Central memory CD4-positive, alpha-beta T cell (primary cell): Measurements from ENCODE around the gene MAP4.
"Not testable (repeated sequence)": the region's sequence is repeated elsewhere in the genome, so short reads cannot be mapped to it uniquely, and the experiment has no call there.

Experiments
- DNase-seq: peaks from one replicate; pipeline ENCODE4 v3.0.0; 2022

The MAP4 gene

DNA sequence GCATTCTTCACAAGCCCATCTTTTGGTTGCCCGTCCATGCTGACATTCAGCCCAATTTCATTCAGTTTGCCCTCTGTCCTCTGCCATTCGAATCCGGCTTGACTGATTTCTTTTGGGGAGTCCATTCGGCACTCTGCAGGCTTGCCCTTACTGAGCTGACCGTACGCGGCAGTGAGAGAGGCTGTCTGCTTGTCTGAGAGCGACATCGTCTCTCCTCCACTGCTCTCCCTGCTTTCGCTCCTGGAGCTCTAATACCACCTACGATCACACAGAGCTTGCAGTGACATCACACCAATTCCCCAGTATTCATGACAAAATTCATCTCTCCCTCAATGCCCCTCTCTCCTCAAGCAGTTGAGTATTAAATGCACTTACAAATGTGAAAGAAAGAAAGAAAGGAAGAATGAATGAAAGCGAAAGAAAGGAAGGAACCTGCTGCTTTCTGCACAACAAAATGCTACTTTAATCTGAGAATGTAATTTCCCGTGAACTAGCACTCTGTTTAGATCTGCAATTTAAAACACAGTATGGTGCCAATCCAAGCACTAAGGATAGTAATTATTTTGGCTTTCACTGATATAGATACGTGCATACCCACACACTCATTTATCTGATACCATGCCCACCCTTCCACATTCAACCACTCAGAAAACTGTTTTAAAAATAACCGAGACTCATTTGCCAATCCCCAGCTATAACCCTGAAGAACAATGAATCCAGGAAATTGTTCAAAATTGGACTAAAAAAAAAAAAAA lies 123.8 kb downstream of the MAP4 start:
- DNase-seq, result no peak

DNA sequence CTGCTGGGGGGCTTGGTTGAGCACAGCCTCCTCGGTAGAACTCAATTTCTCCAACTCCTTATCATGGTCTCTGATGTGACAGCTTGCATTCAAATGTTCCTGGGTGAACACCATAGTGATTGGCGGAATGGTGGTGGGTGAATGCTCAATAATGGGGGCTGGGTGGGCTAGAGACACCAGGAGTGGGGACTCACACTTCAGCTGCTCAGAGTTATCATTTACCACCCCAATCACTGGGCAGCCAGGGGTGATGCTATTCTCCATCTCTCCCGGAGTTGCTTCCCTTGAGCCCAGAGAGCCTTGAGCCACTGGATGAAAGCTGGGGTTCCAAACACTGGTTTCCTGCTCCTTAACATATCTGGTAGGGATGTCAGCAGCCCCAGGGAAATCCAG lies 124.6 kb downstream of the MAP4 start:
- no peak for DNase-seq

DNA sequence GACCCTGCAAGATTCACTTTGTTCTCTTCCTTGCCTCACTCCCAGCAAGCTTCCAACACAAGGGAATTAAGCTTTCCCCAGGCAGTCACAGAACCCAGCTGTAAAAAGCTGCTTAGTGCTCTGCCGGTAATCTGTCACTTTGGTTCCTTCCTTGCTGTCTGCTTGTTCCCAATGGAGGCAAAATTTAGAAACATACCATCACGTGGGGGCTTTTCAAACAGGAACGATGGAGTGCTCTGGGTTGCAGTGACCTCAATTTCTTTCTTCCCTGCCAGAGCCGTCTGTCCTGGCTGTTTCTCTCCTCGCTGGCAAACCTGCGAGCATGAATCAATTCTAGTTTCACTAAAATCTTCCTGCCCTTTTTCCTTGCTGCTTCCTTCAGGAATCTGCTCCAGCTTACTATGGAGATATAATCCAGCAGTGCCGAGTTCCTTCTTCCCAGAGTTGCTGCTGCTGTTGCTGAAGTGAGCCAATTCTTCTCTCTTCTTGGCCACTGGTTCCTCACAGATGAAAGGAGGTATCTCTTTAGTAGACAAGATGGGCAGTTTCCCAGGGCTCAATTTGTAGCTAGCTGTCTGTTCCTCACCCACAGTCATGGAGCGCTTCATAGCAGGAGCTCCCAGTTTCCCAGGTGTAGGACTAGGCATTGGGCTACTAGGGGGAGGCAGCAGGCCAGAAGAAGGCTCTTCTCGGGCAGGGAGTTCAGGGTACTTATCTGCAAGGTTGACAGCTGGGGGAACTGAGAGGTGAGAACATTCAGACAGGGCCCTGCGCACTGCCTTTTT lies 125.2 kb downstream of the MAP4 start:
- no peak for DNase-seq

DNA sequence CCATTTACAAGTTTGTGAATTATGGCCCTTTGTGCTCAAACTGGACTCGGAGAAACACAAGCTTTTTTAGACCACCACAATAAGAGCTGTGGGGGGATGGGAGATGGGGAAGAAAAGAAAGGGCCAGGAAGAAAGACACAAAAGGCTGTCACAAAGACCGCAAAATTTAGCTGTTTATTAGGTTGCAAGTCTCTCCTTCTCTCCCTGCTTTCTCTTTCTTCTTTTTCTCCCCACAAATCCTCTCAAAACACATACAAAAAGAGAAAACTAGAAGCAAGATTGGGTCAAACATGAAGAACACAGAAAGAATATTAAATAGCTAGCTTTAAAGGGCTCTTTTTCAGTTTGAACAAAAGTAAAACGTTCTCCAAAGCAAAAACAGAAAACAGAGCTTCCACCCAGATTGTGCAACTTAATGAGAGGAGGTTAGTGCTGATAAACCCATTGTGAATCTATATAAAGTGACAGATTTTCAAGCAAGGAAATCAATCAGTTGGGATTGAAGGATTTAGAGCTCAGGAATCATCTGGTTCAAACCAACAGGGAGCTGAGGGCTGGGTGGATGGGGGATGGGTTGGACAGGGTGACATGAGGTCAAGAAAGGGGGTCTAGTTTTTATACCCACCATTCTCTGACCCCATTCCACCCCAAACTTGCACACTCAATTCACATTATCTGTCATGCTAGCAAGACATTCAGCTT lies 125.9 kb downstream of the MAP4 start:
- no peak for DNase-seq

DNA sequence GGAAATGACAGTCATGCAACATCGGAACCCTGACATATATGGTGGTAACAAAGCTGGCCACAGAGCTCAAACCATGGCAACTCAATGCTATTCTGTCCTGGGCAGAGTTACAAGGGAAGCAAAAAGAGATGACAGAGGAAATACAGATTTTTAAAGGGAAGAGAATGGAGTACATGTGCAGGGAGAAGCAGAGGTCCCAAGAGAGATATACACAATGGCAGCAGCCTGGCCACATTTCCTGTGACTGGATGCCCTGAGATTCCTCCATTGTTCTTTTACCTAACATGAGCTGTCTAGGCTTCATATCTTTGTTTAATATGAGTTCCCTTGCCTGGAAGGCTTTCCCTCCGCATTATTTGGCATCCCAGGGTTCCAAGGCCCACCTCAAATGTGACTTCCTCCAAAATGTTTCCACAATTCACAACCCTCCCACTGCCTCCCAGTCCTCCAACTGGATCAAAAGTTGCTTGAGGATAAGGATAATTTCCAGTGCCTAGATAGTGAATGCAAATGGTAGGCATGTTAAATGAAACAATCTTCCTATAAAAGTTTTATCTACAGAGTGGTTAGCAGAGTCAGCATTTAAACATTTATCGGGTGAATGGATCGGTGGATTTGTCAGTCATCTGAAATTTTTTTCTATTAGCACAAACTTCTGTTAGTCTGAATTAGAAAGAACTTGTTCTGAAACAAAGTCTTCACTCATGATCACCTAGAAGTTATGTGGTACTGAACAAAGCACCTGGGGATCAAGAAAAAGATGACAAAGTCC lies 127.0 kb downstream of the MAP4 start:
- no peak for DNase-seq

DNA sequence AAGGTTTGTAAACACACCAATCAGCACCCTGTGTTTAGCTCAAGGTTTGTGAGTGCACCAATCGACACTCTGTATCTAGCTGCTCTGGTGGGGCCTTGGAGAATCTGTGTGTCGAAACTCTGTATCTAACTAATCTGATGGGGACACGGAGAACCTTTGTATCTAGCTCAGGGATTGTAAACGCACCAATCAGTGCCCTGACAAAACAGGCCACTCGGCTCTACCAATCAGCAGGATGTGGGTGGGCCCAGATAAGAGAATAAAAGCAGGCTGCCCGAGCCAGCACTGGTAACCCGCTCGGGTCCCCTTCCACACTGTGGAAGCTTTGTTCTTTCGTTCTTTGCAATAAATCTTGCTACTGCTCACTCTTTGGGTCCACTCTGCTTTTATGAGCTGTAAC lies 128.2 kb downstream of the MAP4 start:
- DNase-seq, result not testable (repeated sequence)

DNA sequence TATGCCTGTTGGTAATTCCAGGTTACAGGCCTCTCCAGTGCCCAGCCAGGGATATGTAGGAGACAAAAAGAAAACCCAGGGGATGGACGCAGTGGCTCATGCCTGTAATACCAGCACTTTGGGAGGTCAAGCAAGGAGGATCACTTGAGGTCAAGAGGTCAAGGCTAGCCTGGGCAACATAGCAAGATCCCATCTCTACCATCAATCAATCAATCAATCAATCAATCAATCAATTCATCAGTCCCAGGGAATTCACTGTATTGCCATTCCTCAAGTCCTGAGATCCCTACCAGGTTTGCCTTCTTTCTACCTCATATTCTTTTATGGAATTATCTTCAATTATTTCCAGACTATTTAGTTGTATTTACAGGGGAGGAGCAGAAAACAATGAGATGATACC lies 131.0 kb downstream of the MAP4 start:
- DNase-seq, result no peak

DNA sequence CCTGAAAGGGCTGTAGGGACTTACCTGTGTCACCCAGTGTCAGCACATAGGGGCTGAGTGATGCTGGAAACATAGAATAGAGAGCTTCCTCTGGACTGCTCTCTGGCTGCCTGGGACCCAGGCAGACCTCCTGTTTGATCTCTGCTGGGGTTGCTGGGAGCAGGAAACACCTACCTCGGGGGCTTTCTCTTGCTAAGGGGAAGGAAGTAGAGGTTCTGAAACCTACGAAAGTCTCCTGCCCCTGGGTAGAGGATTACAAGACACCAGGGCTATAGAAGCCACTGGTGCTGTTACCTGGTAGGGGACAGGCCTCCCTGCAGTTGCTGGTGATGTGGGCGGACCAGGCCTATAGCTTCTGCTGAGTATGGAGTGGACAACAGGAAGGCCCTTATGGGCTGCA lies 131.6 kb downstream of the MAP4 start:
- no peak for DNase-seq

DNA sequence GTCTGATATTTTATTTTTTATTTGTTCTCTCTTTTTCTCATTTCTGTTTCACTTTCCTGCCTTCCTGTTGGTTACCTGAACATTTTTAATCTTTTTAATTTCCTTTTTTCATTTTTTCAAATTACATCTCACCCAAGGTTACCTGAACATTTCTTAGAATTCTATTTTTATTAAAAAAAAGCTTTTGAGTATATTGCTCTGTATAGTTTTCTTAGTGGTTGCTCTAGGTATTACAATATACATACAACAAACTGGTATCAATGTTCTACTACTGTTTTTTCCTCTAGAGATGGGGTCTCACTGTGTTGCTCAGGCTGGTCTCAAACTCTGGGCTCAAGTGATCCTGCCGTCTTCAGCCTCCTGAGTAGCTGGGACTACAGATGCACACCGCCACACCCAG lies 133.9 kb downstream of the MAP4 start:
- no peak for DNase-seq

DNA sequence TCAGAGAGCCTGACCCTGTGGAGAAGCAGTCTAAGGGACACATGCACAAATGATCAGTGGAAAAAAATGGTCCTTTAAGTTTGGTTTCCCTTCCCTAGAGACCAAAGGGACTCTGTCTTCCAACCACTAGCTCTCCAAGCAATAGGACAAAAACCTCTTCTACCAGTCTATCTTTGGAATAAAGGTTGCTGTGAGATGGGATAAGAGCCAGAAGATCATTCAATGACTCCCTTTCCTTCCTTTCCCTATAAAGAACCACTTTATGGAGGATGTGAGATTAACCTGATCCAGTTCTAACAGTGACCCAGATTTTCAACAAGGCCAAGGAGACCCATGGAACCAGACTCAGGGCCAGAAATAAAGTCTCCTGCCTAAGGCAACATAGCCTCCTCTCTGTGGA lies 138.5 kb downstream of the MAP4 start:
- no peak for DNase-seq

DNA sequence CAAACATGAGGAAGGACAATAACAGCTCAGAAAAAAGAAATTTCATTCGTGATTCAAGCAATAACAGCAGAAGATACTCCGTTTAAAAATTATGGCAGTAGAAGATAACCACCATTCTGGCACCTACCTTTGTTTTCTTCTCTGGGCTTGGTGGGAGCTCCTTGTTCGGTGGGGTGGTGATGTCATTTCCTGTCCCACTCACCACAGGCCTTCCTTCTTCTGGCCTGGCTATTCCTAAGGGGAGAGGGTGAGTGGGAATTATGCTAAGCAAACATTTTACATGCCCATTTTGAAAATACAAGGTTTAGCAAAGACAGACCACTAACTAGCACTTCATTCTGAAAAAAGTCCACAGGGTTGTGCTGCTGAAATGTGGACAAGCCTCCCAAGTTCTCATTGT lies 138.9 kb downstream of the MAP4 start:
- no peak for DNase-seq

DNA sequence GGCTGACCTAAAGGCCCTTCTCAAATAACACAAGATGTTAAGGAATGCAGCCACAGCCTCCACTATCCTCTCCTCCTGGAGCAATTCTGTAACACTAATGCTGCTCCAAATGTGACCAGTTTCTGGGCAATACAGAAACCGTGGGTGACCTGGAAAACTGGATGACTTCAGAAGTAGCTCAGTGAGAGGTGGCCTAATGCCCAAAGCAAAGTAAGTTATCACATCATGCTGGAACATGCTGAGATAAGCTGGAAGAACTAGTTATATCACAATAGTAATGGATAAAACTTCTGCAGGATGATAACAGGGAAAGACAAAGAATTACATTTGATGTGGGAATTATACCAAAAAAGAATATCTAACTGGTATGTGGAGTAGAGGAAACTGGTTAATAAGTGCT lies 141.3 kb downstream of the MAP4 start:
- DNase-seq, result no peak

DNA sequence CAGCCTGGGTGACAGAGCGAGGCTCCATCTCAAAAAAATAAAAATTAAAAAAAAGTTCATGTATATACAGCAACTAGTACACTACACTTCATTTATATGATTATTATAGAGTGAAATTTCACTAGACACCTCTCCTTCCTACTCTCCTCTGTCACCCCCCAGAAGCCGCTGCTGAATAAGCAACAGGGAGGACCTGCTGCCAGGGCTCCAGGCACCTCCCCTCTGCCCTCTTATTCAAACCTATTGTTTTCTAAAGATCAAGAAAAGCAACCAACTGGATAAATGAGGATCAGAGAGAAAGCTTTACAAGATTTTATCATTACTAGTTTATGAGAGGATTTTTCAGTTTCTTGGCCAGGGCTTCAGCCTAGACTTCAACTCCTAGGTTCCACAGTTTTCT lies 141.8 kb downstream of the MAP4 start:
- DNase-seq, result no peak

DNA sequence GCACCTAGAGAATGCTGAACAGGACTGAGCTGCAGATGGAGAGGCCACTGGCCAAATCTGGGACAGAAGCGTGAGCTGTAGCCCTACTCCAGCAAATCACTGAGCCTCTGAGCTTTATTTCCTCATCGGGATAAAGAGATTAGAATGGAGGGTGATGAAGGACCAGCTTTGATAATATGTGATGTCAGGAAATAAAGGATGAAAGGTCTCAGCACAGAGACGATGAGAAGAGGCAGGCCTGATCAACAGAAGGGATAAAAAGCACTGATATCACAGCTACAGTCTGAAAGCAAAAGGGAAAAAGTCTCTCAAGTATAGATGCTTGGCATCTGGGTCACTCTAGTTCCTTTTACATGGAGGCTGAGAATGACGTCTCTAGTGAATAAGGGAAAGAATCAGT lies 143.3 kb downstream of the MAP4 start:
- no peak for DNase-seq

DNA sequence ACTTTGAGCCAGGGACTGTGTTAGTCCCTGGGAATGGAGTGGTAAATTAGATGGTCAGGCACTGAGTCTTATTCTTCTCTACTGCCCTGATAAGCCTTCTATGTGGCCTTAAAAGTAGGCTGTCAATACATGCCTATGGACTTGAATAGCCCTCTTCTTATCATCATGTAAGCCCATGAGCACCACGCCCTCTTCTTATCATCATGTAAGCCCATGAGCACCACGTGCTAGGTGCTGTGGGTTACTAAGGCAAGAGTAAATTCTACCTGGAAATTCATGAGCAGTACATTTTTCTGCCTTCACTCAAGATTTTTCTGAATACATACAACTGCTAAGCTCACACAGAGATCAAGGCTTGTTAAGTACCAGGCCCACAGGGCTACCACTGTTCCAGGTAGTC lies 144.8 kb downstream of the MAP4 start:
- DNase-seq, result no peak

DNA sequence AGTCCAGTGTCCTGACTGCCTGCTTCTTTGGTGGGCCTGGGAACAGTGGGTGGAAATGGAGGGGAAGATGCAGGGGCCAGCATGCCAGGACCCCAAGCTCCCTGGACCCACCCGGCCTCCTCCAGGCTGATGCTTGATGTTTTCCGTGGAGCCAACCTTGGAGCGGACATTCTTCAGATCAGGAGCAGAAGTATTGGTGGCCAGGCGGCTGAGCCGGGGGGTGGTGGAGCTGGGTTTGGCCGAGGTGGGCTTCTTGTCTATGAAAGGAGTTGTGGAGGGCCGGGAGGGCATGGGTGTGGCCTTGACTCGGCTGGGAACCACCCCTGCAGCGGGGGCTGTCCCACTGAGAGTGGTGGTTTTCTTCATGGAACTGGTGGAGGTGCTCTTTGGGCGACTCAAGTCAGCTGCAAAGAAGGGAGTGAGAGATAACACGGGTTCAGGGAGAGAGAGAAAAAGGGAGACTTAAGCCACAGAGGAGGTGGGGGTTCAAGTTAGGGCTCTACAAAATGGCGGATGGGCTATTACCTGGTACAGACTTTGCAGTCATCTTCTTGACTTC lies 145.4 kb downstream of the MAP4 start:
- DNase-seq, result no peak

DNA sequence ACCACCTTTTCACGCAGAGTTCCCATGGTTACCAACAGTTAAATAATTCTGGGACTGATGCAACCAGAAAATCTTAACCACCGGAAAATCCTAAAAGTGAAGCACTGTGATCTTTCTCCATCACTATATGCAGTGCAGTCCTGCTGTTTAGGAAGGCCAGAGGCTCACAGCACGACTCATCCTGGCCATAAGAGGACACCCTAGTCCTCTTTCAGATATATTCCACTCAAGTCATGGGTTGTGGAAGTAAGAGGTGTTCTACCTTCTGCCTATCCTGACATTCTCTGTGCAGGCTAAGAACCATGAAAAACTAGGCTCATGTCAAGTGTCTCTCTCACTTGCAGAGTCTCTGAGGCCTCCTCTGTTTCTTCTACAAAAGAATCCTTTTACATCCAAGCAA lies 146.1 kb downstream of the MAP4 start:
- no peak for DNase-seq

DNA sequence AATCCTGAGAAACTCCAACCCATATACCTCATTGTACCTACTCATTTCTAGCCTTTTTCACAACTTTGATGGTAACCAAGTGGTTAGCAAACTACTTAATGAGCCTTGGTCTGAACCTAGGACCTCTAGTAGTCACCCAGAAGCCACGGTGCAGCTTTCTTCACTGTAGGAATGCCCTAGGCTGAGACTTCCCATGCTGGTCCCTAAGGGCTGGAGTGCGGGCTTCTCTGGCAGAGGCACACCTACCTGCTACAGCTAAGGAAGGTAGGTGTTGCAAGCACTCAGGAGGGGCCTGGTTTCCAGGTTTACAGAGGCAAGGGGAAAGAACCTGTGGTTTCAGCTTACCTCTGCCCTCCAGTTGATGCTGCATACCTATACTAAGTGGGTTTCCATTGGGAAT lies 147.9 kb downstream of the MAP4 start:
- no peak for DNase-seq

DNA sequence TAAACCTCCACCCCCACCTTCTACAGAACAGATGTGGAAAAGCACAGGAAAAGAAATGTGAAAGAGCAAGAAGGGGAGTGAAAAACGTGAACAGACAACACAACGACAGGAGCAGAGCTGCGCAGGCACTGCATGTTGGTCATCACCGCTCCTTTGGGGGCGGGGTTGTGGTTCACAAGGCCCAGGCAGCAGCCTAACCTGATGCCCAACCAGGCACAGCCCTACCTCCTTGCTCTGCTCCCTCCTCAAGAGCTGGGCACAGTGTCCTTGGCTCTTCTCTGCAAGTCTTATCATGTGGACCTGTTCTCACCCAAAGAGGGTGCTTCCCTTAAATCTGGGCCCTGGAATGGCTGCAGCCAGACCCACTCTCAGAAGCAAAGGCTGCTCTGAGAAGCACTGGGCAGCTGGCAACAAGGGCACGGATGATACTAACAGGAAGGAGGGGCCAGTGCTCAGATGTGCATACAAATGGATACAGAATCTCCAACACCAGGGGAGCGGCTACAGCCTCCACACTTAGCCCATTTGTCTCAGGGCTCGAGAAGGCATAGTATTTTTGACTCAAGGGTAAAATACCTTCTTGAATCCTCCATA lies 148.7 kb downstream of the MAP4 start:
- DNase-seq, result no peak

DNA sequence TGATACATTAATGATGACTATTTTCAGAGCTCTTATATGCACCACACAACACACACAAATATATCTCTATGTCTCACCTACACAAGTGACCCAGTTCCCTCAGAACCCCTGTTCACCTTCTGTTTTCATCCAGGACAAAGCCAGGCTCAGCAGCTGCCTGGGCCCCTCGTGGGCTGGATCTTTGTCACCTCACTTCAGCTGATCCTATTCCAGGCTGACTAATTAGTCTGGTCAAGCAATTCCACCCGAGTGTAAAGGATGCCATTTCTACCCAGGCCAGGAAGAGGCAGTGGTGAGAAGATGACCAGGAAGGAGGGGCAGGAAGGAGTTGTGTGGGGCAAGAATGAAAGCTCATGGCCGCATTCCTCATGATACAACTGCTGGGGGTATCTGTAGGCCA lies 151.0 kb downstream of the MAP4 start:
- DNase-seq, result no peak

DNA sequence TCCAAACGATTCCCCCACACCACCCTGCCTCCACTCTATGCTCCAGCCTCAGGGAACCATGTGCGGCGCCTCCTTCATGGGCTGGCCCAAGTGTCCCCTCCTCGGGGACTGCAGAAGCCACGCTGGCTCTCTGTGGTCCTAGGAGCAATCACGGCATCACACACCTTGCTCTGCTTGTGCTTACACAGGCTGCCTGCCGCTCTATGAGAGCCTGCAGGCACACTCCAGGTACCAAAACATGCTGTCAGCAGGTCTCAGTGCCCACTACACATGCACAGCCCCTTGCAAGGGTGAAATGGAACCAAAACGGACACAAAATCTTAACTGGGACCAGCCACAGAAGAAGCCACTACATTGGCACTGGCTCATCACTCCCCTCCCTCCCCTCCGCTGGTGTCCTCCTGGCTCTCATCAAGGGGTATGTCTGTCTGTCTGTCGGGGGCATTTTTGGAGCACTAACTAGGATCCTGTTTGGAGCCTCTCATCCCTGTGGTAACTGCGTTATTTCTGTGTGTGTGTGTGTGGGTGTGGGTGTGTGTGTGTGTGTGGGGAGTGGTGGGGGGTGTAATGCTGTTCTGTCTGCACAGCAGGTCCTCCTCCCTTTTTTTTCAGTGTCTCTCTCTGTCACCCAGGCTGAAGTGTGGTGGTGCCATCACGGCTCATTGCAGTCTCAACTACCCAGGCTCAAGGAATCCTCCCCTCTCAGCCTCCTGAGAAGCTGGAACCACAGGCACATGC lies 152.7 kb downstream of the MAP4 start:
- DNase-seq, result no peak
